Mesothelial cell of epicardium (in vitro differentiated cells): ENCODE data around the gene NRBF2. TPM values are rescaled to one million over a fixed set of nuclear protein-coding genes. Genes with fewer than 3 reads are reported as not detected.

Source experiments
- DNase-seq, 2 experiments: peaks; one replicate each; pipeline ENCODE4 v3.0.0; 2021; ENCODE audit warnings: low spot score in 2 of 2; ENCODE audit not compliant: unreplicated experiment in 2 of 2
- H3K27ac Mint-ChIP-seq: 2 replicates; pipeline ENCODE4 v1.8.0; 2021; ENCODE audit warnings: mixed read lengths
- H3K27me3 Mint-ChIP-seq: 2 replicates; pipeline ENCODE4 v1.8.0; 2021; ENCODE audit warnings: low read depth, mixed read lengths
- H3K36me3 Mint-ChIP-seq: 2 replicates; pipeline ENCODE4 v1.8.0; 2021; ENCODE audit warnings: mixed read lengths
- H3K4me1 Mint-ChIP-seq: 2 replicates; pipeline ENCODE4 v1.8.0; 2021; ENCODE audit warnings: mixed read lengths
- H3K4me3 Mint-ChIP-seq: 2 replicates; pipeline ENCODE4 v1.8.0; 2021; ENCODE audit warnings: mild to moderate bottlenecking, moderate library complexity, mixed read lengths
- H3K9me3 Mint-ChIP-seq: 2 replicates; pipeline ENCODE4 v1.8.0; 2021; ENCODE audit warnings: mixed read lengths
- total RNA-seq: library from RNA; stranded (reverse); gene quantifications from 3 replicates; pipeline ENCODE4 v1.2.1, GENCODE V29; 2021
- TF ChIP-seq, protein P1 (sequence below): fragments of 200-600 bp; sonication (generic); IDR thresholded peaks from one replicate; pipeline ENCODE4 v1.5.0; 2021; ENCODE audit warnings: antibody characterized with exemption; ENCODE audit not compliant: unreplicated experiment

NRBF2 gene
- total RNA-seq, 1 donor from 2014 or later, result 18.2 TPM

DNA sequence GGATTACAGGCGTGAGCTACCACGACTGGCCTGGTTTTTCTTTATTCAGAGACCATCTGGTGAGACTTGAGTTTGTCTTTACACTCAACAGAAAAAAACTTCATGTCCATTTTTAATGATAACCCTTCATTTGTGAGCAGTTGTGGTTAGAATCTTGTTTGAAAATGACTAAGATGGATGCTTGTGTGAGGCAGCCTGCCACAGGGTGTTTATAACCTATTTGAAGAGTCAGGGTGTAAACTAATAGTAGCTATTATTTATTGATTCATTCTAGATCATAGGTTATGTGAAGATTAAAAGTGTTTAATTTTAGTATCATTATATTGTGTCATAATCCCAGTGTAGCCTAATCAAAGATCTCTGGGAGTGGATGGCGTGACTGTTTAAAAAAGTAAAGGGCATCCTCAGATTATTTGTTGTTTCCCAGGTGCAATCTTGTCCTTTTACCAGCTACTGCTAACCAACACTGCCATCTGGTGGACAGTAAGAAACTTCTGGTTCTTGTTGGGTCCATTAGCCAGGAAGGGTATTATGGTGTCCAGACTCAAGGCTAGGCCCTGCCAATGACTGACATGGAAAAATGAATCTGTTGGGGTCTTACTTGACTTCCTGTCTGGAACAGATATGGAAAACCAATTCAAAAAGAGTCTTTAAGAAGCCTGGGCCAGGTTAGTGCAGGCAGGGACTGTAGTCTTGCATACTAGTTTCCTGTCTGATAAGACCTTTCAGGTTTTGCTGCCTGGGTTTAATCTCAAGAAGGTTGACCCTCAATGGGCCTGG lies 24.9 kb downstream of the NRBF2 start:
- Mint-ChIP-seq H3K9me3 (no peaks in the 10 kb centered on the region), H3K36me3 (peaks cover 17% of the 10 kb centered on the region), H3K4me1 (no peaks in the 10 kb centered on the region), H3K27ac (no peak overlapping the region), H3K4me3 (no peak overlapping the region), H3K27me3 (no peaks in the 10 kb centered on the region)
- TF ChIP-seq, protein P1, sequence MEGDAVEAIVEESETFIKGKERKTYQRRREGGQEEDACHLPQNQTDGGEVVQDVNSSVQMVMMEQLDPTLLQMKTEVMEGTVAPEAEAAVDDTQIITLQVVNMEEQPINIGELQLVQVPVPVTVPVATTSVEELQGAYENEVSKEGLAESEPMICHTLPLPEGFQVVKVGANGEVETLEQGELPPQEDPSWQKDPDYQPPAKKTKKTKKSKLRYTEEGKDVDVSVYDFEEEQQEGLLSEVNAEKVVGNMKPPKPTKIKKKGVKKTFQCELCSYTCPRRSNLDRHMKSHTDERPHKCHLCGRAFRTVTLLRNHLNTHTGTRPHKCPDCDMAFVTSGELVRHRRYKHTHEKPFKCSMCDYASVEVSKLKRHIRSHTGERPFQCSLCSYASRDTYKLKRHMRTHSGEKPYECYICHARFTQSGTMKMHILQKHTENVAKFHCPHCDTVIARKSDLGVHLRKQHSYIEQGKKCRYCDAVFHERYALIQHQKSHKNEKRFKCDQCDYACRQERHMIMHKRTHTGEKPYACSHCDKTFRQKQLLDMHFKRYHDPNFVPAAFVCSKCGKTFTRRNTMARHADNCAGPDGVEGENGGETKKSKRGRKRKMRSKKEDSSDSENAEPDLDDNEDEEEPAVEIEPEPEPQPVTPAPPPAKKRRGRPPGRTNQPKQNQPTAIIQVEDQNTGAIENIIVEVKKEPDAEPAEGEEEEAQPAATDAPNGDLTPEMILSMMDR, result peak; percentile 83
- no peak for DNase-seq

DNA sequence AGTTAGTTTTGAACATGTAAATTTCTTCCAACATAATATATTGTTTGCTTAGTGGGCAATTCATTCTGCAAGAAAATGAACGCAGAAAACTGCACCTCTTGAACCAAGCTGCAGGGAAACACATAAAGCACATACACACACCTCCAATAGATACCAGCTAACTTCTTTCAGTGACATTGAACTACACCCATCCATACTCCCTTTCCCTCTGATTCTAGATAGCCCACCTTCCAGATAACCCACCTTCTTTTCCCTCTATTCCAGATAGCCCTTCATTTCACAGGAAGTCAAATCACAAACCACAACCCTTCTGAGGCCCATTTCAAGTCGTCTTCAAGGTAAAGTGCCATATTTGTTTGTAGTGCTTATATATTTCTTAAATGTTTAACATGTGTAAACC lies 28.5 kb downstream of the NRBF2 start:
- no peaks in the 10 kb centered on the region for H3K9me3 Mint-ChIP-seq
- peaks cover 4% of the 10 kb centered on the region for H3K36me3 Mint-ChIP-seq
- no peaks in the 10 kb centered on the region for H3K27me3 Mint-ChIP-seq
- TF ChIP-seq, protein P1, result no peak
- H3K4me1 Mint-ChIP-seq, result no peaks in the 10 kb centered on the region
- H3K4me3 Mint-ChIP-seq, result no peak overlapping the region
- DNase-seq, result no peak
- no peak overlapping the region for H3K27ac Mint-ChIP-seq

DNA sequence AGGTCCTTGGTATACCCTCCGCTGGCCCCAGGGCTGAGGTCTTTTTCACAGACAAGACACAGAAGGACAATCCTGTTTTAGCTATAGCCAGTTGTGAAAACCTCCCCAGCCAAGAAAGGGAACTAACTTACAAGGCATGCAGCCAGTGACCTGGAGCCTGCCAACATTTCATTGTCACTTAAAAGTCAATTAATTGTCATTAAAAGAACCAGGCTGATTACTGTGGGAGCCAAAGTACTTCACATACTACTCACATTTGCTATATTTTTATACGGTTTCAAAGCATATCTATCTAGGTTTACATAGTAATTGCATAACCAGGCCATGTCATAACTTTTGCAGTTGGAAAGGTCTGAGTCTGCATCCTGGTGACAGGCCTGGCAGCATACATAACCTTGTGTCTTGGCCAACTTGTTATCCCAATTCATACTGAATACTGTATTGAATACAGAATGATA lies 31.1 kb downstream of the NRBF2 start:
- TF ChIP-seq, protein P1, result no peak
- Mint-ChIP-seq H3K4me1 (peaks cover 6% of the 10 kb centered on the region), H3K9me3 (no peaks in the 10 kb centered on the region), H3K36me3 (peaks cover 9% of the 10 kb centered on the region), H3K27ac (peak overlapping the region; percentile 73), H3K4me3 (no peak overlapping the region), H3K27me3 (no peaks in the 10 kb centered on the region)
- no peak for DNase-seq

DNA sequence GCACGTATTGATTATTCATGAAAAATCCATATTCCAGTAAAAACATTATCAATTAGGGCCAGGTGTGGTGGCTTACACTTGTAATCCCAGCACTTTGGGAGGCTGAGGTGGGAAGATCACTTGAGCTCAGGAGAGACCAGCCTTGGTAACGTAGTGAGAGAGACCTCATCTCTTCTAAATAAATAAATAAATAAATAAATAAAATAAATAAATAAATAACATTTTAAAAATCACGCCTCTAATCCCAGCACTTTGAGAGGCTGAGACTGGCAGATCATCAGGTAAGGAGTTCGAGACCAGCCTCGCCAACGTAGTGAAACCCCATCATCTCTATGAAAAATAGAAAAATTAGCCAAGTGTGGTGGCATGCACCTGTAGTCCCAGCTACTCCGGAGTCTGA lies 32.1 kb downstream of the NRBF2 start:
- H3K27me3 Mint-ChIP-seq, result no peaks in the 10 kb centered on the region
- TF ChIP-seq, protein P1, result no peak
- no peaks in the 10 kb centered on the region for H3K9me3 Mint-ChIP-seq
- H3K27ac Mint-ChIP-seq, result no peak overlapping the region
- H3K36me3 Mint-ChIP-seq, result peaks cover 12% of the 10 kb centered on the region
- DNase-seq, result no peak
- peaks cover 10% of the 10 kb centered on the region for H3K4me1 Mint-ChIP-seq
- H3K4me3 Mint-ChIP-seq, result no peak overlapping the region

DNA sequence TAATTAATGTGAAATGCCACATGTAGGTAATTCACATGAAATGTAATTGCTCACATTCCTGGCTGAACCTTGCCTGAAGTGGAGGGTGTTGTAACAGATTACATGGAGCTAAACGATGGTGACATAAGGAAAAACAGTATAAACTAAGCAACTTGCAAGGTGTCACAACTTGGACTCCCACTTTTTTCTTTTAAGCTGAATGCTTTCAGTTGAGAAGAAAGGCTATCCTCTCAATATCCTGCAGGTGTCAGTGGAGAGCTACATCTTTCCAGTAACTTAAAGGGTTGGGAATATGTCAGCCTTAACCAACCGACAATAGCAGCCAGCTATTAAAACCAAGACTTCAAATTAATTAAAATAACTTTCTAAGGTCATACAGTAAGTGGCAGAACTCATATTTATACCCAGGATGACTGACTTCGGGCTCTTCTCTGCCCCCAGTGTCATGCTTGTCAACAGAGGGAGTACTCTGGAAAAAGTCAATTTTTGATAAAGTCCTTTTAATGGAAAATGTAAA lies 33.7 kb downstream of the NRBF2 start:
- no peaks in the 10 kb centered on the region for H3K9me3 Mint-ChIP-seq
- TF ChIP-seq, protein P1, result peak; percentile 80
- H3K4me3 Mint-ChIP-seq, result no peak overlapping the region
- no peak for DNase-seq
- H3K36me3 Mint-ChIP-seq, result peaks cover 17% of the 10 kb centered on the region
- H3K27ac Mint-ChIP-seq, result no peak overlapping the region
- H3K4me1 Mint-ChIP-seq, result peaks cover 10% of the 10 kb centered on the region
- H3K27me3 Mint-ChIP-seq, result no peaks in the 10 kb centered on the region
